GM10248 (cell line): ENCODE measurements around the gene VANGL2.
"Not testable (repeated sequence)": the region's sequence is repeated elsewhere in the genome, so short reads cannot be mapped to it uniquely, and the experiment has no call there.

Experiments
- CTCF ChIA-PET: fragments of 300-600 bp; sonication (Branson Sonifier 250); formaldehyde crosslinking; extraction: SDS; loops from one replicate; lab custom pipeline; 2021; ENCODE audit warnings: antibody characterized with exemption; lab: Yijun Ruan, JAX
- POLR2A ChIA-PET: fragments of 350-650 bp; sonication (Branson Sonifier 250); formaldehyde crosslinking; extraction: SDS; loops from one replicate; lab custom pipeline; 2020; ENCODE audit warnings: antibody characterized with exemption; lab: Yijun Ruan, JAX
- DNase-seq: peaks from one replicate; pipeline ENCODE4 v3.0.0; 2012; ENCODE audit errors: extremely low spot score
- TF ChIP-seq, protein P1 (sequence below): IDR thresholded peaks from 2 replicates; pipeline ENCODE4 v1.5.1; 2012; ENCODE audit warnings: mild to moderate bottlenecking, low read depth; ENCODE audit errors: extremely low read depth, missing control alignments, control extremely low read depth

The VANGL2 gene

GRCh38 chr1:160373696-160374095, 26.7 kb upstream of the VANGL2 start:
- TF ChIP-seq, protein P1, sequence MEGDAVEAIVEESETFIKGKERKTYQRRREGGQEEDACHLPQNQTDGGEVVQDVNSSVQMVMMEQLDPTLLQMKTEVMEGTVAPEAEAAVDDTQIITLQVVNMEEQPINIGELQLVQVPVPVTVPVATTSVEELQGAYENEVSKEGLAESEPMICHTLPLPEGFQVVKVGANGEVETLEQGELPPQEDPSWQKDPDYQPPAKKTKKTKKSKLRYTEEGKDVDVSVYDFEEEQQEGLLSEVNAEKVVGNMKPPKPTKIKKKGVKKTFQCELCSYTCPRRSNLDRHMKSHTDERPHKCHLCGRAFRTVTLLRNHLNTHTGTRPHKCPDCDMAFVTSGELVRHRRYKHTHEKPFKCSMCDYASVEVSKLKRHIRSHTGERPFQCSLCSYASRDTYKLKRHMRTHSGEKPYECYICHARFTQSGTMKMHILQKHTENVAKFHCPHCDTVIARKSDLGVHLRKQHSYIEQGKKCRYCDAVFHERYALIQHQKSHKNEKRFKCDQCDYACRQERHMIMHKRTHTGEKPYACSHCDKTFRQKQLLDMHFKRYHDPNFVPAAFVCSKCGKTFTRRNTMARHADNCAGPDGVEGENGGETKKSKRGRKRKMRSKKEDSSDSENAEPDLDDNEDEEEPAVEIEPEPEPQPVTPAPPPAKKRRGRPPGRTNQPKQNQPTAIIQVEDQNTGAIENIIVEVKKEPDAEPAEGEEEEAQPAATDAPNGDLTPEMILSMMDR, result no peak
- DNase-seq, result no peak
- POLR2A ChIA-PET, result no interaction called here
- CTCF ChIA-PET, result interaction anchor here (0.5 to 7.8 kb wide), 7 partner anchors 23 to 327 kb away, joined by 3 to 125 read pairs (median 5); no protein-coding TSS in a partner anchor

GRCh38 chr1:160374306-160375110, 25.9 kb upstream of the VANGL2 start:
- CTCF ChIA-PET, result interaction anchor here (1.1 to 7.8 kb wide), 9 partner anchors 10 to 296 kb away, joined by 4 to 125 read pairs (median 16); partner anchors contain the start of gene NHLH1
- DNase-seq, result no peak
- TF ChIP-seq, protein P1, result no peak
- POLR2A ChIA-PET, result no interaction called here

- DNase-seq, result peak; percentile 42
- CTCF ChIA-PET, result interaction anchor here (0.7 to 7.8 kb wide), 53 partner anchors 10 to 437 kb away, joined by 3 to 125 read pairs (median 6); partner anchors contain the start of genes IGSF8, NHLH1 and VANGL2
- TF ChIP-seq, protein P1, result no peak
- POLR2A ChIA-PET, result interaction anchor here (0.9 kb wide), 1 partner anchor 185 kb away, joined by 3 read pairs; the partner anchor contains the start of gene CASQ1
Measured at GRCh38 chr1:160375788-160376524, 24.4 kb upstream of the VANGL2 start.

DNA sequence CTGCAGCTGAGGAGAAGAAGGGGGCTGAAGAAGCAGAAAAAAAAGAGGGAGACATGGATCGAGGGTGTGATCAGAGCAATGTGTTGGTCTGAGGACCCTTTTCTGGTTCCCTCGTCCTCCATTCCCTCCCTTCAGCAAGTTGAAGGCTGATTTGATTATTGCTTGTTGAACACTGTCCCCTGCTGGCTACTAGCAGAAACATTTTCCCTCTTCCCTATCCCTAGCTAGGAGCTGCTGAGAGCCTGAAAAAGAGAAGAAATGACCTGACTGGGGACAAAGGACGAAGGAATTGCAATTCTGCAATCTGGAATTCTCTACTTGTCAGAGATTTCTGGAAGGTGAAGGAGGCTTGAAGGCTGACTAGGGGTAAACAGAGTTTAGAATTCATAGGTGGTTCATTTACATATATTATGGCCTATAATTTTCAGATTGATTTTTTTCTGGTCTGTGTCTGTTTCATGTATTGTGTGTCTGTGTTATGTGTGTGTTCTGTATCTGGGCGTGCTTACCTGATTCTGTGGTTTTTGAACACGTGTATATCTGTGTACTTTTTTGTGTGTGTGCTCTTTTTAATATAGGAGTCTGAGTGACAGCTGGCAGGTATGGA, 23.7 kb upstream of the VANGL2 start:
- DNase-seq, result peak; percentile 73
- CTCF ChIA-PET, result interaction anchor here (0.7 to 7.8 kb wide), 65 partner anchors 10 to 438 kb away, joined by 3 to 125 read pairs (median 4); partner anchors contain the start of genes IGSF8, NHLH1 and VANGL2
- TF ChIP-seq, protein P1, result peak; percentile 91
- POLR2A ChIA-PET, result interaction anchor here (0.9 kb wide), 1 partner anchor 186 kb away, joined by 3 read pairs; the partner anchor contains the start of gene CASQ1

DNA sequence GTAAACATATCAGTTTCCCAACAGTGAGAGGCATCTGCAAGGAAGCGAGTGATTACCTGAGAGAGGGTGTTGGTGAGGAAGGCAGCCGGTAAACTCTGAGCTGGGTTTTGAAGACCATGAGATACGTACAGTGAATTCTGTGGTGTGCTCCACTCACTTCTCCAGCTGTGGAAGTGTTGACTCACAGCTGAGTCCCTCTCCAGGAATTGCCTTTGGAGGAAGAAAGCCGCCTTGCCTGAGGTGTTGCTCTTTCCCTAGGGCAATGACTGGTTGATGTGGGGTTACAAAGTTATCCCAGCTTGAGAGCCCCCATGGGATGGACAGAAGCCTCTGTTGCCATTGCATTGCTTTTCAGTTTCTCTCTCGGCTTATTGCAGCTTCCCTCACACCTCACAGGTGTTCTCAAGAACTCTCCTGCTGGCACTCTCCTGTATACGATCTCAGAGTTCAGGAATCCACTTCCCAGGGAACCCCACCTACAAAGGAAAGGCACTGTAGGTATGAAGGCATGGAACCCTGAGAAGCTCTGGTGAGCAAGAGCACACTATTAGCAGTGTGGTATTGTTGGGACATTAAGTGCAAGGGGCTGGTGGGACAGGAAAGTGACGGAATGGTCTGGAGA, 22.7 kb upstream of the VANGL2 start:
- DNase-seq, result no peak
- TF ChIP-seq, protein P1, result no peak
- ChIA-PET CTCF (interaction anchor here (0.6 to 7.8 kb wide), 38 partner anchors 9 to 370 kb away, joined by 3 to 125 read pairs (median 6); partner anchors contain the start of genes IGSF8 and NHLH1), POLR2A (interaction anchor here (1.0 kb wide), 1 partner anchor 22 kb away, joined by 3 read pairs; no protein-coding TSS in a partner anchor)

DNA sequence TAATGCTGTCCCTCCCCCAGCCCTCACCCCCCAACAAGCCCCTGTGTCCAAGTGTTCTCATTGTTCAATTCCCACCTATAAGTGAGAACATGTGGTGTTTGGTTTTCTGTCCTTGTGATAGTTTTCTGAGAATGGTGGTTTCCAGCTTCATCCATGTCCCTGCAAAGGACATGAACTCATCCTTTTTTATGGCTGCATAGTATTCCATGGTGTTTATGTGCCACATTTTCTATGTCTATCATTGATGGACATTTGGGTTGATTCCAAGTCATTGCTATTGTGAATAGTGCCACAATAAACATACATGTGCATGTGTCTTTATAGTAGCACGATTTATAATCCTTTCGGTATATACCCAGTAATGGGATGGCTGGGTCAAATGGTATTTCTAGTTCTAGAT, 15.6 kb upstream of the VANGL2 start:
- POLR2A ChIA-PET, DNase-seq, CTCF ChIA-PET: not testable (repeated sequence)

DNA sequence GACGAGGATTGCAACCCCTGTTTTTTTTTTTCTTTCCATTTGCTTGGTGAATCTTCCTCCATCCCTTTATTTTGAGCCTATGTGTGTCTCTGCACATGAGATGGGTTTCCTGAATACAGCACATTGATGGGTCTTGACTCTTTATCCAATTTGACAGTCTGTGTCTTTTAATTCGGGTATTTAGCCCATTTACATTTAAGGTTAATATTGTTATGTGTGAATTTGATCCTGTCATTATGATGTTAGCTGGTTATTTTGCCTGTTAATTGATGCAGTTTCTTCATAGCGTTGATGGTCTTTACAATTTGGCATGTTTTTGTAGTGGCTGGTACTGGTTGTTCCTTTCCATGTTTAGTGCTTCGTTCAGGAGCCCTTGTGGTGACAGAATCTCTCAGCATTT, 12.0 kb upstream of the VANGL2 start:
- POLR2A ChIA-PET, DNase-seq: not testable (repeated sequence)
- CTCF ChIA-PET, result interaction anchor here (1.8 to 2.9 kb wide), 2 partner anchors 10 to 12 kb away, joined by 5 to 9 read pairs; no protein-coding TSS in a partner anchor
